IPS DF 4.7 (cell line): Measurements from ENCODE around the gene TAOK1.

Experiments
- DNase-seq: peaks from one replicate; pipeline ENCODE4 v3.0.0-alpha.2; 2013; ENCODE audit warnings: low spot score; ENCODE audit errors: extremely low read depth

Gene TAOK1

DNA sequence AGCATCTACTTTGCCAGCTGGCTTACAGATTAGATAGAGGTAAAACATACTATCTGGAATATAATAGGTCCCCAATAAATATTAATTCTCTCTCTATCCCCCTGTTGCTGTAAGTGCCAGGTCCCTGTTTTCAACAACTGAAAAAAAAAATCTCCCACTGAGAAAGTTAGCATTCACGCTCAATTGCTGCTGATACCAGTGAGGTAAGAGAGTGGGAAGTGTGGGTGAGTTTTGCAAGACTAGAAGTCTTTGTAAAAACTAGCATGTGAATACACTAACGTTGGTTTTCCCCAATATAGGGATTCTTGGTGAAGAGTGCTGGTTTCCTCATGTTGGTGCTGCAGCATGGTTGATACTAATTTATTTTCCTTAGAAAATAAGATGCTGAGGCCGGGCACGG is 11.7 kb upstream of the TAOK1 start:
- DNase-seq, result no peak

DNA sequence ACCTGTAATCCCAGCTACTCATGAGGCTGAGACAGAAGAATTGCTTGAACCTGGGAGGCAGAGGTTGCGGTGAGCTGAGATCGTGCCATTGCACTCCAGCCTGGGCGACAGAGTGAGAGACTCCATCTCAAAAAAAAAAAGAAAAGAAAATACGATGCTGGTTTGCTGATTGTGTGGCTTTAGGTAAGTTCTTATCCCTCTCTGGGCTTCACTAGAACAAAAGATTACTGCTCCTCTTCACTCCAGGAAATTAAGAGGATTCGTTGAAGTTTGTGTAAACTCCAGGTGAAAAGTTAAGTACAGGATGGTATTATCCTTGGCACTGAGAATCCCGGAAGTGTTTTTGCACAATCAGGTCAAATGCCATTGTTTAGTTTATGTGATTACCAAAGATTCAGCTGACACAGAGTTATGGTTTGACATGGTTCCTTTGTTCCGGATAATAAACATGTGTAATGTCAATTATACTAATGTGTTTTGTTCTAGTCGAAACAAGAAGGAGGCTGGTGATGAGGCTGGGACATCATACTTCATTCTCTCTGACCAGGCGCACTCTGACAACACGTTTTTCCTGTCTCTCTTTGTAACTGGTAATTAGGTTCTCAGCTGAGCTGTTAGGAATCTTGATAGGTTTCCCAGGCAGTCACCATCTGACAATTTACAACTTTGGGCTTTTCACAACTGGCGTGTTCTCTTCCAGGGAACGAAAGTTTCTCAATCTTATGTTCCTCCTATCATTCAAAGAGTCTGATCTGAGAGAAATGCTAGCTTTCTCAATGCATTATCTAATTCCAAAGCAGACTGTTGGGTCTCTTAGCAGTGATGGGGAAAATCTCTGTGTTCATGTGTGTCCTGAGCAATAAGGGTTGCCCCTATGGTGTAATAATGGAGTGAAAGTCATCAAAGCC is 10.8 kb upstream of the TAOK1 start:
- DNase-seq, result no peak

DNA sequence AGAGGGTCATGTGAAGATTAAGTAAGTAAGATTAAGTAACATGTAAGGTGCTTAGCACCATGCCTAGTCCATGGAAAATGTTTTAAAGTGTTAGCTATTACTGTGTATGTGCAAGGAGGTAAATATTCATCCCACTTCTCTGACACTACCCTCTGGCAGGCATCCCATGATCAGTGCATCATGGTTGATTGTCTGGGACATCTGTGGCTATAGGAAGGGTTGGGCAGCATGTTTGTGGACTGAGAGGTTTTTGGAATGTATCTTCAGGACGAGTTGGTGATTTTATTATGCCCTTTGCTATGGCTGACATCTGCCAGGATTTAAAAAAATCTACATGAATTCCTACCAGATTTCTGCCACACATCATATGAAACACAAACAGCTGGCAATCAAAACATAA is 6.5 kb upstream of the TAOK1 start:
- no peak for DNase-seq

DNA sequence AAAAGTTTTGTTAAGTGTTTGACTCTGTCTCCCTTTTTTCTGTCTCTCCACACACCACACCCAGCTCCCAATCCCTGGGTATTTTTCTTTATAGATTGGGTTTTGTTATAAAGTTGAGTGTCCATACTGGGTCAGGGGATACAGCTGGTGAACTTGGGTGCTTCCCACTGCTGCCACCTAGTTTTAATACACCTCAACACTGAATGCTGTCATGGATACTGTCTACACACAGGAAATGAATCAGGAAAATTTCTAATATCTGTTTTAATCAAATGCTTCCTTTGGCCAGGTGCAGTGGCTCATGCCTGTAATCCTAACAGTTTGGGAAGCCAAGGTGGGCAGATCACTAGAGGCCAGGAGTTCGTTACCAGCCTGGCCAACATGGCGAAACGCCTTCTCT is 5.3 kb upstream of the TAOK1 start:
- DNase-seq, result no peak

DNA sequence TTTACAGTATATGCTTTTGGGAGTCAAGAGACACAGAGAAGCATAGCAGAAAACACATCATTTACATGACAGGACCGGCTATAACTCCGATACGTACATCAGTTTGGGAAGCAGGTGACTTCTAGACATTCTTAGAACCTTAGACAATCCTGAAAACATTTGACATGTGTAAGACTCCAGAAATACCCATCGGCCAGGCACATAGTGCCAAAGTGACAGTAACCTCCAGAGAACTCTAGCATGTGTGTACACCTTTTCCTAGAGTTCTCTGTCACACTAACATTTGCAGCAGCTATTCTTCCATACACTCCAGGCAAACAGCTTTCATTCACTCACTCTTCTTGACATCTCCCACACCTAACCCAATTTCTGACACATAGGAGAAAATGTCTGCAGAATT is 3.4 kb upstream of the TAOK1 start:
- DNase-seq, result no peak

DNA sequence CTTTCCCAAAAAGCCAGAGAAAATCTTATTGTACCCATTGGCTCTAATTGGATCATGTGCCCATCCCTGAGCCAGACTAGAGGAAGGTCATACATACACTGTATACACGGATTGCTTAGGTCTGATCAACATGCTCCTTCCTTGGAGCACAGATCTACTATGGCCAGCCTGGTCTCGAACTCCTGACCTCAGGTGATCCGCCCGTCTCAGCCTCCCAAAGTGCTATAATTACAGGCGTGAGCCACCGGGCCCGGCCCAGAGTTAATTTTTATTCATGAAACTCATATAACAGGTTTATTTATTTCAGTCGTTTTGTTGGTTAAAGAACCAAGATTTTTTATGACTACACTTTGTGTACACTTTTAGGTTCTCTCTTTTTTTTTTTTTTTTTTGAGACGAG is 1.2 kb upstream of the TAOK1 start:
- DNase-seq, result no peak

DNA sequence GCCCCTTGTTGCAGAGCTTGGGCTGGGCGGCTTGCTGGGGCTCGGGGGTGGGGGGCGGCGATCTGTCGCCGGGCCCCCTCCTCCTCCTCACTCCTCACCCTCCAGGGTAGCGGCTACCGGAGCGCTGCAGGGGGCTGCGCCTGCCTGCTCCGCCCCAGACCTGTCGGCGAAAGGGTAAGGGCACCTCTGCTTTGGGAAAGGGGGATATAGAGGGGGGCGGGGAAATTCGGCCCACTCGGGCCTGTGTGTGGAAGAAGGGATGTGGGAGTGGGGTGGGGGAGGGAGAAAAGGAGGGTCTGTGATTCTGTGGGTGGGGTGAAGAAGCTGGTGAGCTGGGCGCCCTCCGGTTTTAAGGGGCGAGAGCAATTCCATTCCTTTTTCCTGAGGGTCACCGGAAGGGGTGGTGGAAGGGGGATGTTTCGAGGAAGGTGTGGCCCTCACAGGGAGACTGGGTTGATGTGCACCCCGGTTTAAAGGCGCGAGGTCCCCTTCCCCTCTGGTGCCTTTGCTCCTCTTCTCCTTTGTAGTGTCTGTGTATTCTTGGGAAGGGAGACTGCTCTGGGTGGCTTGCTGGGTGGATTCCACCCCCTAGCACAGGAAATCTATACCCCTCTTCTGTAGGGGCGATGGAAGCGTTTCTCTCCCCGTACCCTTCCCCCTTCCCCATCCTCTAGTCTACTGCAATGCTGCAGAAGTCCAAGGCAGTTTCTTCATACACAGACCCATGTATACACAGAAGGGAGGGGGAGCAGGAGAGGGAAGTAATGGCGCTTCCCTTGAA is 878 bp downstream of the TAOK1 start:
- no peak for DNase-seq

DNA sequence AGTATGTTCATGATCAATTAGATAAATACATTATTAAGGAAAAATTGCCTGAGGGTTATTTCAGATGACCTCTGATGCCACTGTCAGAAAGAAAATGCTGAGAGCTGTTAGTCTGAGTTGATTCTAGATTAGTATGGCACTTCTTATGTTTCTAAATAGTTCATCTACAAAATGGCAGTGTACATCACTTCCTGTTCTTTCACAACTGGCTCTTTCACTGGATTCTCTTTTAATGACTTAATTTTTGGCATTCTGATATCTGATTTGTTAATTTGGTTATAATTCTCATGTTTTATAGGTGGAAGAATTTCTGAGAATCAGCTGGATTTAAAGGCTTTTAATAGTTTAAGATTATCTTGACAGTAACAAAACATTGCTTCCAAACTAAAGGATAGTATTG is 3.3 kb downstream of the TAOK1 start:
- DNase-seq, result no peak

DNA sequence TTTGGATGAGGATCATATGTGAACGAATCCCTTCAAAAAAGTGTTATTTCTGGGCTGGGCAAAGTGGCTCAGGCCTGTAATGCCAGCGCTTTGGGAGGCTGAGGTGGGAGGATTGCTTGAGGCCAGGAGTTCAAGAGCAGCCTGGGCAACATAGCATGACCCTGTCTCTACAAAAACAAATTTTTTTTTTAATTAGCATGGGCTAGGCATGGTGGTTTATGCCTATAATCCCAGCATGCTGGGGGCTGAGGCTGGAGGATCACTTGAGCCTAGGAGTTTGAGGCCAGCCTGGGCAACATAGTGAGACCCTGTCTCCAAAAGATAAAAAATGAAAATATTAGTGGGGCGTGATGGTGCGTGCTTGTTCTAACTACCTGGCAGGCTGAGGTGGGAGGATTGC is 4.6 kb downstream of the TAOK1 start:
- no peak for DNase-seq

DNA sequence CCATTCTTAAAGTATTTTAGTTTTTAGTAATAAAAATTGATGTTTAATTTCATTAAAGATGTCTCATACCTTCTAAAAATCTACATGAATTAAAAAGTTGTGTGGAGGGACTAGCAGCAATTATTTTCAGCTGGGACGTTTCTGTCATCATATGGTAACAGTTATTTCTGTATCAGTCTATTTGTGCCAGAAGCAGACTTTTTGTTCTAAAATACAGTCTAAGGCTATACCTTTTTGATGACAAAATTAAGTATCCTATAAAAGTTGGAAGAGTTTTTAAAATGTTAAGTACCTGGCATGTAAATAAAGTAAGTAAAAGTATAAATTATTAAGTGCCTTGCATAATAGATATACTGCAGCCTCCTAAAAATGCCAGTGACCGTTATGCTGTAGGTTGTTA is 5.9 kb downstream of the TAOK1 start:
- DNase-seq, result no peak

DNA sequence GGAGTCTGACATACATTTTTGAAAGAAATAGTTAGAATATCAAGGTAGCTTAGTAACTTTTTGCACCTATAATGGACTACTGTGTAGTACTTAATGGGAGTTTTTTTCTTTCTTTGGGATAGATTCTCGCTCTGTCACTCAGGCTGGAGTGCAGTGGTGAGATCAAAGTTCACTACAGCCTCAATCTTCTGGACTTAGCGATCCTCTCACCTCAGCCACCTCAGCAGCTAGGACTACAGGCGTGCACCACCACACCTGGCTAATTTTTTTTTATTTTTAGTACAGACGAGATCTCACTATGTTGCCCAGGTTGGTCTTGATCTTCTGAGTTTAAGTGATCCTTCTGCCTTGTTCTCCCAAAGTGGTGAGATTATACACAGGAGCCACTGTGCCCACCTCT is 9.5 kb downstream of the TAOK1 start:
- DNase-seq, result no peak

DNA sequence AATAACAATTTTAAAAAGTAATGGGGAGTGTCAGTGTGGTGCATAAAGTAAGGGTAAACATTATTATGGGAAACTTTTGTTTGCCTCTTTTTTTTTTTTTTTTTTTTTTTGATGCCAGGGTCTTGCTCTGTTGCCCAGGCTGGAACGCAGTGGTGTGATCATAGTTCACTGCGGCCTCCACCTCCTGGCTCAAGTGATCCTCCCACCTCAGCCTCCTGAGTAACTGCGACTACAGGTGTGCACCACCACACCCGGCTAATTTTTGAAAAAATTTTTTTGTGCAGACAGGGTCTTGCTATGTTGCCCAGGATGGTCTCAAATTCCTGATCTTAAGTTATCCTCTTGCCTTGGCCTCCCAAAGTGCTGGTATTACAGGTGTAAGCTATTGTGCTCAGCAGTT is 10.7 kb downstream of the TAOK1 start:
- no peak for DNase-seq

DNA sequence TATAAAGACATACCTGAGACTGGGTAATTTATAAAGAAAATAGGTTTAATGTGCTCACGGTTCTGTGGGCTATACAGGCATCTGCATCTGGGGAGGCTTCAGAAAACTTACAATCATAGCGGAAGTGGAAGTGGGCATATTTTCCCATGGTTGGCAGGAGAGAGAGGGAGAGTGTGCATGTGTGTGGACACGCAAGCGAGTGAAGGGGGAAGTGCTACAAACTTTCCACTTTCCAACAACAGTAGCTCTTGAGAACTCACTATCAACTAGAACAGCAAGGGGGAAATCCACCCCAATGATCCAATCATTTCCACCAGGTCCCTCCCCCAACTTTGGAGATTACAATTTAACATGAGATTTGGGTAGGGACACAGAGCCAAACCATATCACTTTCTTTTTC is 11.1 kb downstream of the TAOK1 start:
- DNase-seq, result no peak

DNA sequence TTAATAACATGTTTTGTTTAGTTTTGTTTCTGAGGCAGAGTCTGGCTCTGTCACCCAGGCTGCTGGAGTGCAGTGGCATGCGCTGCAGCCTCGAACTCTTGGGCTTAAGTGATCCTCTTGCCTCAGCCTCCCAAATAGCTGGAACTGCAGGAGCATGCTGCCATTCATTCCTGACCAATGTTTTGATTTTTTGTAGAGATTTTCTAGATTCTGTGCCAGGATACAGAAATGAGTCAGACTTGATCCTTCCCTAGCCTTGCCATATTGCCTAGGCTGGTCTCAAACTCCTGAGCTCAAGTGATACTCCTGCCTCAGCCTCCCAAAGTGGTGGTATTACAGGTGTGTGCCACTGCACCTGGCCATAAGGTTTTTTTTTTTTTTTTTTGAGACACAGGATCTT is 17.7 kb downstream of the TAOK1 start:
- DNase-seq, result no peak

DNA sequence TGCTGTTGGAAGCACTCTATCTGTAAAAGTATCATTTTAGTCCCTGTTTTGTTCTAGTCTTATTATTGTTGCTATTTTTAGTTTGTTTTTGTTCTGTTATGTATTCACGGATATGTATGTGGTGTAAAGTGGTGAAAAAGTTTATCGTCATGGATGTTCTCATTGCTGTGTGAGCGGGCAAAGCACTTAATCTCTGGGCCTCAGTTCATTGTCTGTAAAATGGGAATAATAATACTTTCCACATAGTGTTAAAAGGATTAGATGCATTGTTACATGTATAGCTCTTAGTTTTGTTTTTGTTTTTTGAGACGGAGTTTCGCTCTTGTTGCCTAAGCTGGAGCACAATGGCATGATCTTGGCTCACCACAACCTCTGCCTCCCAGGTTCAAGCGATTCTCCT is 19.8 kb downstream of the TAOK1 start:
- no peak for DNase-seq

DNA sequence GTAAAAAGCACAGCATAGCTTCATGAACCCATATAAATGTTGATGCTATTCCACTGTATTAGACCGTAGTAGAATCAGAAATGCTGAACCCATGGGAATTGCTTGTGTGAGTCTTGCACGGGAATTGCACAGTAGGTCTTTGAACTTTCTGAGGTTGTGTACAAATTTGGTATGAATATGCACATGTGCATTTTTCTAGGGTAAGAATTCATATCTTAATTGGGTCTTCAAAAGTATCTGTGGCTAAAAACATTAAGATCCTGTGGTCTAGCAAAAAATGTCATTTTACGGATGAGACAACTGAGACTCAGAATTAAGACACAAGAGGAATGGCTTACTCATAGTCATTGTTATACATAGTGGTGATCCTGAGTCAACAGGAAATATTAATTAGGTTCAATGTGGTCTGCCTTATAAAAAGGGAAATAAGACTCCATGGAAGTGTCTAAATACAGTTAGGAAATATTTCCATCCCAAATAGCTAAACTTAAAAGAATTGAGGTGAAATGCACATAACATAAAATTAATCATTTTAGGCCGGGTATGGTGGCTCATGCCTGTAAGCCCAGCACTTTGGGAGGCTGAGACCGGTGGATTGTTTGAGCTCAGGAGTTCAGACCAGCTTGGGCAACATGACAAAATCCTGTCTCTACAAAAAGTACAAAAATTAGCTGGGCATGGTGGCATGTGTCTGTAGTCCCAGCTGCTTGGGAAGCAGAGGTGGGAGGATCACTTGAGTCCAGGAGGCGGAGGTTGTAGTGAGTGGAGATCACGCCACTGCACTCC is 22.8 kb downstream of the TAOK1 start:
- no peak for DNase-seq

DNA sequence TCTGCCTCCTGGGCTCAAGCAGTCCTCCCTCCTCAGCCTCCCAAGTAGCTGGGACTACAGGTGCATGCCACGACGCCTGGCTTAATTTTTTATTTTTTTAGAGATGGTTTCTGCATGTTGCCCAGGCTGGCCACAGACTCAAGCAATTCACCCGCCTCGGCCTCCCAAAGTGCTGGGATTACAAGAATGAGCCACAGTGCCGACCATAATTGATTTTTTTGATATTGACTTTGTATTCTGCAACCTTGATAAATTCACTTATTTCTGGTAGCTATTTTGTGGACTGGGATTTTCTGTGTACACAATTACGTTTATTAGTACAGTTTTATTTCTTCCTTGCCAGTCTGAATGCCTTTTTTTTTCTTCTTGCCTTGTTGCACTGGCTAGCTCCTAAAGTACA is 30.0 kb downstream of the TAOK1 start:
- DNase-seq, result no peak

DNA sequence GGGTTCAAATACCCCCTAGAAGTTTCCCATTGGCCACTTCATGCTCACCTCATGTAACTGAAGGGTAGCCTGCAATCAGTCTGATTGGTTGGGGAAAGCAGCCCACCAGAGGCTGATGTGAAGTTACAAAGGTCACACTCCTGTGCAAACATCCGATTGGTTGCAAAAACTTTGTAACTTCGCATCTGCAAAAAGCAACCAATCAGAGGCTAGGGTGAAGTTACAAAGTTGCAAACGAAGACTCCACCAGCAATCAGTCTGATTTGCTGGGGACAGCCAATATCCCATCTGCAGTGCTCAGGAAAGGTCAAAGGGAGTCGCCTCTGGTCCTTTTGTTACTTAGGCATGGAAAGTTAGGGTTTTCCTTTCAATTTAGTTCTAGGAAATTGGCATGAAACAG is 40.1 kb downstream of the TAOK1 start:
- DNase-seq, result no peak

DNA sequence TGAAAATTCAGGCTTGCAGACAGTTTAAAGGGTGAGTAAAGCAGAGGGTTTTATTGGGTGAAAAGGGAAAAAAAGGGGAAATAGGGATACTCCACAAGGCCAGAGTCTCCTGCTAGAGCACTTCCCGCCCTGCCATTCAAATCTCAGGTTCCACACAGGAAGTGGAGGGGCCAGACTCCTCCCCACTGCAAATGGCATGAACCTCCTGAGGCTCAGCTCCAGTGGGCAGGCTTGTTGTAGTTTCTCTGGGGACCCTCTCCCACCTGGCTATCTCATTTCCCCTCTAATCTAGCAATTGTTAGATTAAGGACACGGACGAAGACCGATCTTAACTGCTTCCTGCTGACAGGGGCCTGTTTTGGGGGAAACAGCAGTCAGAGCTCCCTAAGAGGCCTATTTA is 43.4 kb downstream of the TAOK1 start:
- DNase-seq, result no peak

DNA sequence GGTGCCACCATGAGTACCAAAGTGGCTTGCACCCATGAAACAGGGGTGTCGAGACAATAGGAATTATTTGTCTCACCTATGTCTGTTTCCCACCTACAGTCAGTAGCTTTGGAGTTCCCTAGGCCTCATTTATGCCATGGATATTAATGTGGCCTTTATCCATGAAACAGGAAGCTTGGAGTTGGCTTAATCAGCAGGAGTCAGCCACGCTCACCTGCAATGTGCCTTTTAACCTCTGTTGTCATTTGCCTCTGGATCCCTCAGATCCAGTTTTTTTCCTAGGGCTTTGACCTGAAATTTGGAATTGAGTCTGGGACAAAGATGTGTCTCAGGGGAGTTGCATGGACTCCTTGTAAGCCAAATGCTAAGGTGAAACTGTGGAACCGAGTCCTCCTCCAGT is 44.4 kb downstream of the TAOK1 start:
- DNase-seq, result no peak

DNA sequence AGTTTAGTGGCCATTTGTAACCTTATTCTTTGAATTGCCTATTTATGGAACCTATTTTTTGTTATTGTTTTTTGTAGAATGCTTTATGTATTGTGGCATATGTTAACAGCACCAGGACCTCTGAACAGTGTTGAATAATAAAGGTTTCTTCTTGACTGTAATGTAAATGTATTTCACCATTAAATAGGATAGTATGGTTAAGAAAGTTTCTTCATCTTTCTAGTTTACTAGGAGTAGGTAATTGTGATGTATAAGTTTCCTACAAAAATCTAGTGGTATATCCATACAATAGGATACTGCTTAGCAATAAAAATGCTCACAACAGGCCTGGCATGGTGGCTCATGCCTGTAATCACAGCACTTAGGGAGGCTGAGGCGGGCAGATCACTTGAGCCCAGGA is 52.3 kb downstream of the TAOK1 start:
- DNase-seq, result no peak
